ENCODE measurements around the gene PTPRT.

The PTPRT gene

GRCh38 chr20:42443200-42443599 lies 746.5 kb downstream of the PTPRT start:
- DNase-seq (ENCODE audit: low read depth): no peak
- peaks cover 42% of the 10 kb centered on the region for H3K4me1 ChIP-seq (ENCODE audit: control insufficient read depth, insufficient read depth, low read length)
- no peaks in the 10 kb centered on the region for H3K27me3 ChIP-seq (replicated peaks; ENCODE audit: control insufficient read depth, insufficient read depth, low read length)
- H3K4me3 ChIP-seq (ENCODE audit: low read length): no peak overlapping the region
- no peak overlapping the region for H3K9ac ChIP-seq (ENCODE audit: low read length)
- H3K36me3 ChIP-seq (ENCODE audit: control insufficient read depth, insufficient read depth, low read length, severe bottlenecking): no peaks in the 10 kb centered on the region
- no peaks in the 10 kb centered on the region for H3K9me3 ChIP-seq (ENCODE audit: control insufficient read depth, low read length)

DNA sequence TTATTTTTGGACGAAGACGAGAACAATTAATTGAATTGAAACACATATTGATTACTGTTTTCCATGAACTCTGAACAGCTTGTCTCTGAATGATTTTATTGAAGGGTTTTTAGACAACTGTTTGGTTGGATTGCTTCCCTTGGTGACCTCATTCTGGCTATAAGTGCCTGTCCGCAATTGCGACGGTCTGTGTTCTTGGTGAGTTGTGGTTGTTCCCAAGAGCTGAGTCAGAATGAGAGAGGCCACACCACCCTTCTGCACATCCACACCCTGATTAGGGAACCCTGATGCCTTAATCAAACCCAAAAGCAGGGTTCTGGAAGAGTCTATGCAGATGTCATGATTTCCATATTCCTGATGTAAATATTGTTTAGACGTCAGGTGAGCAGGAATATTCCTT lies 747.0 kb downstream of the PTPRT start:
- no peaks in the 10 kb centered on the region for H3K9me3 ChIP-seq (ENCODE audit: control insufficient read depth, low read length)
- no peaks in the 10 kb centered on the region for H3K27me3 ChIP-seq (replicated peaks; ENCODE audit: control insufficient read depth, insufficient read depth, low read length)
- H3K4me1 ChIP-seq (ENCODE audit: control insufficient read depth, insufficient read depth, low read length): peaks cover 38% of the 10 kb centered on the region
- no peak overlapping the region for H3K4me3 ChIP-seq (ENCODE audit: low read length)
- no peak for DNase-seq (ENCODE audit: low read depth)
- H3K36me3 ChIP-seq (ENCODE audit: control insufficient read depth, insufficient read depth, low read length, severe bottlenecking): no peaks in the 10 kb centered on the region
- H3K9ac ChIP-seq (ENCODE audit: low read length): no peak overlapping the region

DNA sequence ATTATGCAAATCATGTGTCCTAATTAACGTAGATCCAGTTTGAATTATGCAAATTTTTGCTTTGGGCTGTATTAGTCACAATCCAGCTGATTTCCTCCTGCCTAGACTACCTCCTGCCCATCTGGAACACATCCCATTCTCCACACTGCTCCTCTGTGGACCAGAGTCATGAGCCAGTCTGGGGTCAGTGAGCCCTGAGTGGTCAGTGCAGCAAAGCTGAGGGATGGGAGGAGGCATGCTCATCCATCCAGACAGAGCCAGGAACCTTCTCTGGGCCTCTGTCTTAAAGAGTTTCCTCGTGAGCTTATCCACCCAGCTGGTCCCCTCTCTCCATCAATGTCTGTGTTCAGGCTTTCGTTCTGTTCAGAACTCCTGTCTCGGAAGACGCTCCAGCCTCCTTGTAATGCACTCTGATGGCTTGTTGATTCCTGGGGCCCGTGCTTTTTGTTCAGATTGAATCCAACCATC lies 747.8 kb downstream of the PTPRT start:
- H3K4me3 ChIP-seq (ENCODE audit: low read length): no peak overlapping the region
- H3K9ac ChIP-seq (ENCODE audit: low read length): no peak overlapping the region
- no peaks in the 10 kb centered on the region for H3K27me3 ChIP-seq (replicated peaks; ENCODE audit: control insufficient read depth, insufficient read depth, low read length)
- H3K36me3 ChIP-seq (ENCODE audit: control insufficient read depth, insufficient read depth, low read length, severe bottlenecking): no peaks in the 10 kb centered on the region
- no peak for DNase-seq (ENCODE audit: low read depth)
- no peaks in the 10 kb centered on the region for H3K9me3 ChIP-seq (ENCODE audit: control insufficient read depth, low read length)
- H3K4me1 ChIP-seq (ENCODE audit: control insufficient read depth, insufficient read depth, low read length): peaks cover 30% of the 10 kb centered on the region

GRCh38 chr20:42441196-42441863 lies 748.4 kb downstream of the PTPRT start:
- Histone ChIP-seq H3K4me1 (ENCODE audit: control insufficient read depth, insufficient read depth, low read length) (peaks cover 27% of the 10 kb centered on the region), H3K27me3 (replicated peaks; ENCODE audit: control insufficient read depth, insufficient read depth, low read length) (no peaks in the 10 kb centered on the region), H3K36me3 (ENCODE audit: control insufficient read depth, insufficient read depth, low read length, severe bottlenecking) (no peaks in the 10 kb centered on the region), H3K9me3 (ENCODE audit: control insufficient read depth, low read length) (no peaks in the 10 kb centered on the region), H3K4me3 (ENCODE audit: low read length) (no peak overlapping the region), H3K9ac (ENCODE audit: low read length) (no peak overlapping the region)
- no peak for DNase-seq (ENCODE audit: low read depth)

GRCh38 chr20:42435230-42435629 lies 754.5 kb downstream of the PTPRT start:
- Histone ChIP-seq H3K27me3 (replicated peaks; ENCODE audit: control insufficient read depth, insufficient read depth, low read length) (no peaks in the 10 kb centered on the region), H3K4me3 (ENCODE audit: low read length) (no peak overlapping the region), H3K4me1 (ENCODE audit: control insufficient read depth, insufficient read depth, low read length) (peaks cover 20% of the 10 kb centered on the region), H3K36me3 (ENCODE audit: control insufficient read depth, insufficient read depth, low read length, severe bottlenecking) (no peaks in the 10 kb centered on the region), H3K9me3 (ENCODE audit: control insufficient read depth, low read length) (no peaks in the 10 kb centered on the region), H3K9ac (ENCODE audit: low read length) (no peak overlapping the region)
- DNase-seq (ENCODE audit: low read depth): no peak

DNA sequence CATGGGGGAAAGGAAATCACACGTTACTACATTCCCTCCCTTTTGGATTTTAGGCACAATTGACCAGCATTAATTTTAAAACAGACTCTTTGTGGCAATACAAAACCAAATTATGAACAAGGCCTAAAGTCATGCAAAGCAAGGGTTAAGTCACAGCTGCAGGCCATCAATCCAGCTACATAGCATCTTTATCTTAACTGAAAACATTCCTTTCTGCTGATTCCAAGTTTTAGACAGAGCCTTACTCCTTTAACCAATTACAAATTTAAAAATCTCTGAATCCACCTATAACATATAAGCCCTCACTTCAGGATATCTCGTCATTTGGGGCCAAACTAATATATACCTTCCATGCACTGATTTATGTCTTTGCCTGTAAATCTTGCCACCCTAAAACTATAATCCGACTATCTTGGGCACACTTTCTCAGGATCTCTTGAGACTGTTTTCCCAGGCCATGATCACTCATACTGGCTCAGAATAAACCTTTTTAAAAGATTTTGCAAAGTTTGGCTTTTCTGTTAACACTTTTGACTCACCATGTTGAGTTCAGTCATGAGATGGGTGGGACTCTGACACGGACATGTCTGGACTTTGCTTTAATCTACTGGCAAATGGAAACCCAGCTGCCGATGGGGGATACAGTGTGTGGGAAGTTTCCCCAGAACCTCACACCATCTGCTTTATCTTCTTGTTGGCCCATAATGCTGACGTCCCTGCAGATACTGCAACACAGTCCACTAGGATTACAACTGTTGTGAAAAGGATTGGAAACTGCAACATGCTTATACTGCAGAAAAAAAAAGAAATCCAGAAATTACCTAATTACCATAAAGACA lies 757.0 kb downstream of the PTPRT start:
- H3K9ac ChIP-seq (ENCODE audit: low read length): no peak overlapping the region
- no peak for DNase-seq (ENCODE audit: low read depth)
- no peaks in the 10 kb centered on the region for H3K36me3 ChIP-seq (ENCODE audit: control insufficient read depth, insufficient read depth, low read length, severe bottlenecking)
- peaks cover 29% of the 10 kb centered on the region for H3K4me1 ChIP-seq (ENCODE audit: control insufficient read depth, insufficient read depth, low read length)
- no peaks in the 10 kb centered on the region for H3K9me3 ChIP-seq (ENCODE audit: control insufficient read depth, low read length)
- H3K27me3 ChIP-seq (replicated peaks; ENCODE audit: control insufficient read depth, insufficient read depth, low read length): no peaks in the 10 kb centered on the region
- no peak overlapping the region for H3K4me3 ChIP-seq (ENCODE audit: low read length)

- no peak overlapping the region for H3K4me3 ChIP-seq (ENCODE audit: low read length)
- DNase-seq (ENCODE audit: low read depth): no peak
Observed at GRCh38 chr20:42430598-42430997, 759.1 kb downstream of the PTPRT start.

GRCh38 chr20:42429761-42430458 lies 759.8 kb downstream of the PTPRT start:
- no peaks in the 10 kb centered on the region for H3K27me3 ChIP-seq (replicated peaks; ENCODE audit: control insufficient read depth, insufficient read depth, low read length)
- H3K36me3 ChIP-seq (ENCODE audit: control insufficient read depth, insufficient read depth, low read length, severe bottlenecking): no peaks in the 10 kb centered on the region
- peaks cover 29% of the 10 kb centered on the region for H3K4me1 ChIP-seq (ENCODE audit: control insufficient read depth, insufficient read depth, low read length)
- no peaks in the 10 kb centered on the region for H3K9me3 ChIP-seq (ENCODE audit: control insufficient read depth, low read length)
- no peak overlapping the region for H3K4me3 ChIP-seq (ENCODE audit: low read length)
- no peak overlapping the region for H3K9ac ChIP-seq (ENCODE audit: low read length)
- no peak for DNase-seq (ENCODE audit: low read depth)

More at GRCh38 chr20:42430598-42430997, 759.1 kb downstream of the PTPRT start:
- Histone ChIP-seq H3K9me3 (ENCODE audit: control insufficient read depth, low read length) (no peaks in the 10 kb centered on the region), H3K9ac (ENCODE audit: low read length) (no peak overlapping the region), H3K4me1 (ENCODE audit: control insufficient read depth, insufficient read depth, low read length) (peaks cover 29% of the 10 kb centered on the region), H3K36me3 (ENCODE audit: control insufficient read depth, insufficient read depth, low read length, severe bottlenecking) (no peaks in the 10 kb centered on the region), H3K27me3 (replicated peaks; ENCODE audit: control insufficient read depth, insufficient read depth, low read length) (no peaks in the 10 kb centered on the region)

DNA sequence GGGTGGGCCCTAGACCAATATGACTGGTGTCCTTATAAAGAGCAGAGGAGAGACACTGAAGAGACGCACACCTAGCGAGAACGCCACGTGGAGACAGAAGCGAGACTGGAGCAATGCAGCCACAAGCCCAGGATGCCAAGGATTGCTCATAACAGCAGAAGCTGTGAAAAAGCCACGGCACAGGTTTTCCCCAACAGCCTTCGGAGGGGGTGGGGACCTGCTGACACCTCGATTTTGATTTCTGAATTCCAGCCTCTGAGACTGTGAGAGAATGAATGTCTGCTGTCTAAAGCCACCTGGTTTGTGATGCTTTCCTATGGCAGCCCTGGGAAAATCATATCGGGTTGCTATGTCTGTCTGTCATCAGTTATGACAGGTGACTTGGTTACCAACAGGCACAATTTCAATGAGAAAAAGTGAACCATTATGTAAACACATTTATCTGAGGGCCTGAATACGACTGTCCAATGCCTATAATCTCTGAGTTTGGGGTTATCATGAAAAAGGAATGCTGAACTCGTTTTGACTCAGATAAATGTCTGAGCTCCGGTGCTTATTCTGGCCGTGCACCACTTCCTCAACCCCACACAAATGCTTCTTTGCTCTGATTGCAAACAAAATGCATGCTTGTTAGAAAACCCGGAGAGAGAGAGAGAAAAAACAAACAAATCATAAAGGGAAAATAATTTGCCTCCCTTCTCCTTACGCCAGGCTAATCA lies 769.7 kb downstream of the PTPRT start:
- DNase-seq (ENCODE audit: low read depth): no peak
- Histone ChIP-seq H3K4me3 (ENCODE audit: low read length) (no peak overlapping the region), H3K9me3 (ENCODE audit: control insufficient read depth, low read length) (no peaks in the 10 kb centered on the region)

DNA sequence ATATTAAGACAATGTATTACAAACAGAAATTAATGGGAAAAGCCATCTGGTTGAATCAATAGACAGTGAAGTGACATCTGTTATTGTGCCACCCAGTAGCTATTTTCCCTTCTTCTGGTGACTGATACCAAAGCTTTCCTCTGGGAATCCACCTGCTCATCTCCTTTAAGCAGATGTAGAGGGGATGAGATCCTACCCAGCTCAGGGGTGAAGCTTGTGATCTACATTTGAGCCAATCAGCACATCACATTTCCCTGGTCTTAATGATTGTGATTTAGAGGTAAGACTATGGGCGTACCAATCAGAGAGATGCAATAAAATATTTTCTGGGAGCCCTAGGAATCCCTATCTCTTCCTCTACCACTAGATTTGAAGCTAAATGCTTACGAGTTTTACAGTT lies 782.9 kb downstream of the PTPRT start:
- no peak for DNase-seq (ENCODE audit: low read depth)
- Histone ChIP-seq H3K9ac (ENCODE audit: low read length) (no peak overlapping the region), H3K36me3 (ENCODE audit: control insufficient read depth, insufficient read depth, low read length, severe bottlenecking) (no peaks in the 10 kb centered on the region), H3K4me3 (ENCODE audit: low read length) (no peak overlapping the region), H3K27me3 (replicated peaks; ENCODE audit: control insufficient read depth, insufficient read depth, low read length) (no peaks in the 10 kb centered on the region), H3K4me1 (ENCODE audit: control insufficient read depth, insufficient read depth, low read length) (peaks cover 3% of the 10 kb centered on the region), H3K9me3 (ENCODE audit: control insufficient read depth, low read length) (no peaks in the 10 kb centered on the region)

More for the DNA sequence above, 769.7 kb downstream of the PTPRT start:
- no peaks in the 10 kb centered on the region for H3K4me1 ChIP-seq (ENCODE audit: control insufficient read depth, insufficient read depth, low read length)
- H3K27me3 ChIP-seq (replicated peaks; ENCODE audit: control insufficient read depth, insufficient read depth, low read length): no peaks in the 10 kb centered on the region
- H3K9ac ChIP-seq (ENCODE audit: low read length): no peak overlapping the region
- no peaks in the 10 kb centered on the region for H3K36me3 ChIP-seq (ENCODE audit: control insufficient read depth, insufficient read depth, low read length, severe bottlenecking)

- Histone ChIP-seq H3K9me3 (ENCODE audit: control insufficient read depth, low read length) (no peaks in the 10 kb centered on the region), H3K36me3 (ENCODE audit: control insufficient read depth, insufficient read depth, low read length, severe bottlenecking) (no peaks in the 10 kb centered on the region), H3K9ac (ENCODE audit: low read length) (no peak overlapping the region), H3K4me1 (ENCODE audit: control insufficient read depth, insufficient read depth, low read length) (peaks cover 4% of the 10 kb centered on the region), H3K4me3 (ENCODE audit: low read length) (no peak overlapping the region), H3K27me3 (replicated peaks; ENCODE audit: control insufficient read depth, insufficient read depth, low read length) (no peaks in the 10 kb centered on the region)
- DNase-seq (ENCODE audit: low read depth): no peak
Observed at GRCh38 chr20:42402455-42402854, 787.3 kb downstream of the PTPRT start.

Measured in adipocyte (in vitro differentiated cells).